Pancreas (tissue), 10 donors: Measurements from ENCODE around the gene COX5A. TPM values are rescaled to one million over a fixed set of nuclear protein-coding genes. Genes with fewer than 3 reads are reported as not detected.

Experiments used
- ATAC-seq, 4 donors: fragments of 200-7000 bp; cut with Tn5 transposase; one replicate each; pipeline versions ENCODE4 v1.8.0 to v1.9.1; 2020; ENCODE audit warnings: mild to moderate bottlenecking in 4 of 4, moderate library complexity in 4 of 4
- DNase-seq, 6 donors: peaks; one replicate each; pipeline ENCODE4 v3.0.0-alpha.2; 2020
- FAIRE-seq: peaks from 2 replicates; lab custom pipeline; 2012; peaks lifted over from hg19 to GRCh38; lab: Jason Lieb, UNC
- H3K27ac ChIP-seq, 4 donors: fragments of 200-600 bp; sonication (generic); 1 replicate in 3 of 4; 2 replicates in 1 of 4; pipeline versions ENCODE4 v1.5.0 to v1.8.0; 2020
- H3K27me3 ChIP-seq, 4 donors: fragments of 200-600 bp; one replicate each; pipeline ENCODE4 v1.8.0; 2021
- H3K36me3 ChIP-seq, 3 donors: fragments of 200-600 bp; sonication (generic) in 1 of 3; one replicate each; pipeline versions ENCODE4 v1.5.0 to v1.8.0; 2020 to 2021
- H3K4me1 ChIP-seq, 3 donors: fragments of 200-600 bp; one replicate each; pipeline ENCODE4 v1.8.0; 2021
- H3K4me3 ChIP-seq, 4 donors: fragments of 200-600 bp; sonication (generic) in 2 of 4; one replicate each; pipeline versions ENCODE4 v1.5.0 to v1.8.0; 2020 to 2021
- H3K9me3 ChIP-seq, 4 donors: fragments of 200-600 bp; one replicate each; pipeline ENCODE4 v1.8.0; 2021
- WGBS, 2 donors: extraction: QIAGEN DNeasy Blood & Tissue Kit; methylation state at CpG; one replicate each; pipeline ENCODE4 v1.1.7; 2013; 5-methylcytosine and 5-hydroxymethylcytosine counted together
- intact Hi-C, 3 donors: fragments of 100-400 bp; cut with DNase I; formaldehyde crosslinking; loops; one replicate each; pipeline versions ENCODE4 v1.11.1 to v1.14.2; 2022
- polyA plus RNA-seq, 2 donors: library from polyadenylated mRNA; stranded (reverse); fragments of 200-250 nt; gene quantifications; one replicate each; pipeline ENCODE4 v1.2.3, GENCODE V29; 2013
- total RNA-seq, 6 donors: library from RNA; stranded (reverse); fragmentation: NEBNext Ultra II Directional in 4 of 6; extraction: Animal tissue kit (Norgen Biotek cat#: 25700) in 4 of 6; gene quantifications; one replicate each; pipeline versions ENCODE4 v1.2.1 to v1.2.4, GENCODE V29; 2021 to 2023
- TF ChIP-seq, protein P1 (sequence below), 4 donors: fragments of 200-600 bp; sonication (generic) in 3 of 4; IDR thresholded peaks; one replicate each; pipeline versions ENCODE4 v1.5.0 to v1.8.0; 2021; ENCODE audit warnings: antibody characterized with exemption in 4 of 4
- donor health status: healthy with polysubstance abuse.
- donor health status: DM: no; HTN: no; CAD: no; lungs with moderate emphysema.
- donor health status: DM: no; HTN: no; CAD: no.
- donor health status: control.
- donor health status: control.
- donor health status: Bipolar disorder and iron deficiency.
- donor health status: DM: yes; HTN: yes; CAD: no.
- donor health status: DM: no; HTN: no; CAD: no.
- donor health status: DM: no; HTN: no; CAD: no.
- donor health status: DM: yes; HTN: yes; CAD: no.

The COX5A gene
- total and polyA plus RNA-seq, 8 donors = 76.4 to 127 (median 92.7) TPM

DNA sequence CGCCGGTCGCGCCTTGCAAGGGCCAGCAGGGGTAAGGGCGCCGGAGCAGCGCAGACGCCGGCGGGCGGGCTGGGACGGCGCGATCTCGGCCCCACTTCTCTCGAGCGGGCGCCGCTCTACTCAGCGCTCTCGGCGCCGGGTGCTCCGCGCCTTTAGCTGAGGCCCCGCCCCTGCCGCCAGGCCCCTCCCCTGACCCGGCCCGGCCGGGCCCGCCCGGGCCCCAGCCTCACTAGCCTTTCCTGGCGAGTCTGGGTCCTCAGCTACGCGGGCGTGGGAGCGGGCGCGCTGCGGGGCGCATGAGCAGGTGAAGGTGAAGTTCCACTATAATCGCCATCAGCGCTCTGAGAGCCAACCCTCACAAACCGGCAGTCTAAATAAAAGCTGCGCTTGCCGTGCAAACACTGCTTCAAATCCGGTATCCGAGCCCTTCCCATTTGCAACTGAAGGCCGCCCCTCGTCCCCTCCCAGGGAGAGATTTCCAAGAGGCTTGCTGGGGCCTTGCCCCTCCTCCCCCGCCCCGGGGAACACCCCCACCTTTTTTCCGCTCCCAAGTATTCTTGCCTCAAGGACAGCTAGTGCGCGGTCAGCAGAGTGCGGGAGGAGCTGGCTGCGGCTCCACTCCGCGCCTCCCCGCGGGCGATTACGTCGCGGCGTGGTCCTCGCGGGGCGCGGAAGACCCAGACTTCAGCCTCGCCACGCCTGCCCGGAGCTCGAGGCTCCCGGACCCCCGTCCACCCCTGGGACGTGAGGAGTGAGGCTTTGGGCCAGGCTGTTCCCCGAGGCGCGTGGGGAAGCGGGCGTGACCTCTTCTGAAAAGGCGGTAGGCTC is 19.0 kb upstream of the COX5A start, which contains the start of gene RPP25:
Gene RPP25 (minus strand): TSS at position 125 of the 828 bp plus-strand sequence. CDS start 189 bp downstream, outside the sequence.
- no peaks in the 10 kb centered on the region for H3K27me3 ChIP-seq
- TF ChIP-seq, protein P1, sequence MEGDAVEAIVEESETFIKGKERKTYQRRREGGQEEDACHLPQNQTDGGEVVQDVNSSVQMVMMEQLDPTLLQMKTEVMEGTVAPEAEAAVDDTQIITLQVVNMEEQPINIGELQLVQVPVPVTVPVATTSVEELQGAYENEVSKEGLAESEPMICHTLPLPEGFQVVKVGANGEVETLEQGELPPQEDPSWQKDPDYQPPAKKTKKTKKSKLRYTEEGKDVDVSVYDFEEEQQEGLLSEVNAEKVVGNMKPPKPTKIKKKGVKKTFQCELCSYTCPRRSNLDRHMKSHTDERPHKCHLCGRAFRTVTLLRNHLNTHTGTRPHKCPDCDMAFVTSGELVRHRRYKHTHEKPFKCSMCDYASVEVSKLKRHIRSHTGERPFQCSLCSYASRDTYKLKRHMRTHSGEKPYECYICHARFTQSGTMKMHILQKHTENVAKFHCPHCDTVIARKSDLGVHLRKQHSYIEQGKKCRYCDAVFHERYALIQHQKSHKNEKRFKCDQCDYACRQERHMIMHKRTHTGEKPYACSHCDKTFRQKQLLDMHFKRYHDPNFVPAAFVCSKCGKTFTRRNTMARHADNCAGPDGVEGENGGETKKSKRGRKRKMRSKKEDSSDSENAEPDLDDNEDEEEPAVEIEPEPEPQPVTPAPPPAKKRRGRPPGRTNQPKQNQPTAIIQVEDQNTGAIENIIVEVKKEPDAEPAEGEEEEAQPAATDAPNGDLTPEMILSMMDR (IDR thresholded peaks at IDR 0.05) = no peak
- ATAC-seq (peak; percentile 83 to 89 (median 86)), DNase-seq (peak; percentile 79 to 92 (median 86)), FAIRE-seq (no peak)
- intact Hi-C loops = loop anchor here in 2 of 3 donors (10.0 kb wide), 2 partner anchors 248 to 322 kb away; partner anchors contain the start of gene C15orf39 (in 1 of the 2)
- WGBS, 2 donors = 1% methylated on average over 61 to 83 of the region's 83 CpGs
- H3K27ac ChIP-seq = peak within 1 kb of the TSS; percentile 65 to 91 (median 79)
- no peaks in the 10 kb centered on the region for H3K9me3 ChIP-seq
- peak within 1 kb of the TSS; percentile 59 to 80 (median 70) for H3K4me3 ChIP-seq
- no peaks in the 10 kb centered on the region for H3K36me3 ChIP-seq
- H3K4me1 ChIP-seq = peaks cover 5 to 16% (median 12%) of the 10 kb centered on the region in 3 donors

DNA sequence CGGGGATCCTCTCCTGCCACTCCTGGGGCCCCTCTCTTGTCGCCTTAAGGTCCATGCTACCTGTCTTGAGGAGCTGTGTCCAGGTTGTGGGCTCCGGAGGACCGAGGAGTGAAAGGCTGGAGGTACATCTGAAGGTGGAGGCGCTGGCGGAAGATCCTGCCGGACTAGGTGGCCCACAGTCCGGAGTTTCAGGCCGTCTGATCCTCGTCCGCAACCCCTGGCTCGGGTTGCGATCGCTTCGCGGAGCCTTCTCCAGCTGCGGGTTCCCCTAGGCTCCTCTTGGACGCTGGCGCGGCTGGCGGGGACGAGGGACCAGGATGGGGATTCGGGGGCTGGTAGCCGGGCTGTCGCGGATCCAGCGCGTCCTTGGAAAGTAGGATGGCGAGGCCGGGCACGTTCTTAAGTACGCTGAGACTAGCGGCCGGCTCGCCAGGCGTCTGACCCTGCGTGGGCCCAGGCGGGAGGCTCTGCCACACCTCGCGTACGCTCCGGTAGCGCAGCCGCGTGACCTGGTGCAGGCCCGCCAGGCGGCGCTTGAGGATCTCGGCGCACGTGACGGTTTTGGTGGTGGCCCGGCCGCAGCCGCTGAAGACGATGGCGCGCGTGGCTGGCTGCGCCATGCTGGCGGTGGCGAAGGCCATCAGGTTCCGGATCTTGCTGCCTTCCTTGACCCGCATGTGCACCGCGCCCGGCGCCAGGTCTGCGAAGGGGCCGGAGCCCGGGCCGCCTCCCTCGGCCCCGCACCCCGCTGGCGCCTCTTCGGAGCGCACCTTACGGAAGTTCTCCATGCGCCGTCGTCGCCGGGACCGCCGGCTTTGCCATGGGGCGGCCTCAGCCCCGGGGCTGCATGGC is 18.1 kb upstream of the COX5A start:
- Histone ChIP-seq H3K36me3 (no peaks in the 10 kb centered on the region), H3K9me3 (no peaks in the 10 kb centered on the region), H3K4me3 (peak overlapping the region; percentile 59 to 80 (median 70)), H3K27ac (peak overlapping the region; percentile 65 to 91 (median 79)), H3K27me3 (no peaks in the 10 kb centered on the region), H3K4me1 (peaks cover 5 to 16% (median 12%) of the 10 kb centered on the region in 3 donors)
- FAIRE-seq (no peak), DNase-seq (peak; percentile 73 to 91 (median 82)), ATAC-seq (peak; percentile 55 to 75 (median 62))
- TF ChIP-seq, protein P1 (IDR thresholded peaks at IDR 0.05) = peak in 2 of 4 donors; percentile 16 to 17
- intact Hi-C loops = loop anchor here in 2 of 3 donors (10.0 kb wide), 2 partner anchors 249 to 321 kb away; partner anchors contain the start of gene C15orf39 (in 1 of the 2)
- WGBS, 2 donors = 14 to 17% methylated on average over 88 of the region's 88 CpGs

DNA sequence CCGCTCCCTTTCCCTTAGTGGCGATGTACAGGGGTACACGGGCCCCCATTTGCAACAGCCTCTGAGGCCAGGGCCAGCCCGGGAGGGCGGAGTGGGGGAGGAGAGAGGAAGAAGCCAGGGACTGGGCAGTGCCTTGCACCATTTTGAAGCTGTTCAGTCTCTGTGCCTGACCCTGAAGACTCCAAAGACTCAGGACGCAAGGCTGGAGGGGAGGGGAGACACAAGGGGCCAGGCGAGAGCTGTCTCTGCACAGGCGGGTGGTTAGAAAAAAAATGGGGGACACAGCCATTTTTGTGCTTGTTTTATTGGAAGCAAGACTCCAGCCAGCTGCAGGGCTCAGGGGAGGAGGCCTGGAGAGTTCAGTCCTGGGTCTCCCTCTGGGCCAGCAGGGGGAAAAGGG is 17.1 kb upstream of the COX5A start:
- H3K27ac ChIP-seq = no peak overlapping the region
- no peaks in the 10 kb centered on the region for H3K27me3 ChIP-seq
- TF ChIP-seq, protein P1 (IDR thresholded peaks at IDR 0.05) = no peak
- H3K9me3 ChIP-seq = no peaks in the 10 kb centered on the region
- peak overlapping the region in 2 of 4 donors; percentile 71 to 80 for H3K4me3 ChIP-seq
- no peak for FAIRE-seq
- WGBS, 2 donors = 83 to 85% methylated on average over 8 of the region's 8 CpGs
- intact Hi-C loops = loop anchor here in 2 of 3 donors (10.0 kb wide), 2 partner anchors 250 to 320 kb away; partner anchors contain the start of gene C15orf39 (in 1 of the 2)
- no peaks in the 10 kb centered on the region for H3K36me3 ChIP-seq
- DNase-seq = peak in 1 of 6 donors; percentile 18
- H3K4me1 ChIP-seq = peaks cover 5 to 16% (median 12%) of the 10 kb centered on the region in 3 donors
- ATAC-seq = no peak

DNA sequence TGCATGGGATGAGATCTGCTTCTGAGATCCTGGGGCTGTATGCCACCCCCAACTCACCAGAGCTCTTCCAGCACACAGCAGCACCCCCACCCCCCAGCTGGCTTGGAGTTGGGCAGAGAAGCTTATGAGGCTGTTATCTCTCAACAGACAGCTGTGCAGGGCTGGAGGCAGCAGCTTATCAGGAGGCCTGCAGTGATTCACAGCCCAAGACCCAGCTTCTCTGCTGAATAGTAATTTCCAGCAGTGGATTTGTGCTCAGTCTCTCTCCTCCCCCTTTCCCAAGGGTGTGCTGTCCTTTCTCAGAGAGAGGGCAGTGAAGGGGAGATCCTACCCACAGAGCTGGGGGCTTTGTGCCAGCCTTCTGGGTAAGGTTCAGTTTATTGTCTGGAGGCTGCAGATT is 16.6 kb upstream of the COX5A start:
- TF ChIP-seq, protein P1 (IDR thresholded peaks at IDR 0.05) = no peak
- no peak for DNase-seq
- peaks cover 5 to 16% (median 12%) of the 10 kb centered on the region in 3 donors for H3K4me1 ChIP-seq
- H3K27me3 ChIP-seq = no peaks in the 10 kb centered on the region
- FAIRE-seq = no peak
- H3K36me3 ChIP-seq = no peaks in the 10 kb centered on the region
- no peak overlapping the region for H3K27ac ChIP-seq
- no peak for ATAC-seq
- no peak overlapping the region for H3K4me3 ChIP-seq
- intact Hi-C loops = loop anchor here (5.0 to 10.0 kb wide), 3 partner anchors 182 to 320 kb away; partner anchors contain the start of gene C15orf39 (in 1 of the 3)
- no peaks in the 10 kb centered on the region for H3K9me3 ChIP-seq
